NAMALWA (cell line): Measurements from ENCODE around the gene DCTN1.

ENCODE experiments used
- DNase-seq: peaks from one replicate; pipeline ENCODE4 v3.0.0-alpha.2; 2015; ENCODE audit warnings: low spot score

DCTN1 gene

DNA sequence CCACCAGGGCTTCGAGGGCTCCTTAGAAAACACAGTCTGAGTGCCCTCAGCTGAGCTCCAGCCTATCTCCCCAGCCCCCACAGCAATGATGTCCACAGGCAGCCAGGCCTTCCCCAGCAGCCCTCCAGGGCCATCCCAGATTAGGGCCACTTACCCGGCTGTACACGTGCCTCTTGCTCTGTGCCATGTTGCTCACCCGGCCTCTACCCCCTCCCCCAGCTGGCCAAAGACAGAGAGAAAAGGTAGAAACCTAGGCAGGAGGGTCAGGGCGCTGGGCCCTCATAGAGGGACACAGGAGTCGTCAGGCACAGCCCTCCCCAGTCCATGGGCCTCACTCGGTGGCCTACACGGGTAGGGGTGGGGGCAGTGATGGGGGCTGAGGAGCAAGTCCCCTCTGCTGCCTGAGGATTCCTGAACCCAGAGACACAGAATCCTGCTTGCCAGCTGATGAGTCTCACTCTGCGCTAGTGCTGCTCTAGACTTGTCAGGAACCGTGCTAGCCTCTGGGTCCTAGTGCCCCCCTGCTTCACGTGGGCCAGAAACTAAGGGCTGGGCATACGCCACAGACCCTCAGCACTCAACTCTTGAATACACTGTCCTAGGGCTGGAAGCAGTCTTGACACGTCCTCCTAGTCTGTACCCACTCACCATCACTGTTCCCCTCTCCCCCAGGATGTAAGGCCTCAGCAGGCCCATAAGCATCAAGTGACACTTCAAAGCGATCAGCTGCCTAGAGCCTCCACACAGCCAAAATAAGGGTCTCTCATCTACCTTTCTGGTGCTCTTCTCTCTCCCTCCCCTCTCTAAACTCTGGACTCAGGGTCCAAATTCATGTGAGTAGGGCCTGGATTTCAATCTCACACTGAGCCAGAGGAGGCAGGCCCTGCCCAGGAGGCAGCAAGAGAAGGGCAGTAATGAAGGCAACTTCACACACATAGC, at the start of gene DCTN1:
TSS of gene DCTN1 (minus strand) at position 461 of the 939 bp plus-strand sequence. CDS start at position 187, 274 bp downstream.
- DNase-seq, result peak; percentile 20

DNA sequence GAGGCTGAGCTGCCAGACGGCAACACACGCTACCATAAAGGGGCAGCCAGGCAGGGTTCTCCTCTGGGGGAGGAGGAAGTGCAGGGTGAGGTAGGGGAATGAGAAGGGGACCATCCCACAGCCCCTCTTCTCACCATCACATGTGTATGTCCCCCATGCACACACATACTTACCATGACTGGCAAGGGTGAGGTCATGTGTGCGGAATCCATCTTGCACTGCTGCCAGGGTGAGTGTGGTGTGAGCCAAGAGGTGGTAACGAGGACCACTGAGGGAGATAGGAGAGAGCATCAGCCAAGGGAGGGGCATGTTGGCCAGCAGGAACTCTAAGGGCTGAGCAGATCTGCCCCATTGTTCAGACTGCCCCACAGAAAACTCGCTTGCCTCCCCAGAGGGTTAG, 48.6 kb upstream of the DCTN1 start:
- no peak for DNase-seq

DNA sequence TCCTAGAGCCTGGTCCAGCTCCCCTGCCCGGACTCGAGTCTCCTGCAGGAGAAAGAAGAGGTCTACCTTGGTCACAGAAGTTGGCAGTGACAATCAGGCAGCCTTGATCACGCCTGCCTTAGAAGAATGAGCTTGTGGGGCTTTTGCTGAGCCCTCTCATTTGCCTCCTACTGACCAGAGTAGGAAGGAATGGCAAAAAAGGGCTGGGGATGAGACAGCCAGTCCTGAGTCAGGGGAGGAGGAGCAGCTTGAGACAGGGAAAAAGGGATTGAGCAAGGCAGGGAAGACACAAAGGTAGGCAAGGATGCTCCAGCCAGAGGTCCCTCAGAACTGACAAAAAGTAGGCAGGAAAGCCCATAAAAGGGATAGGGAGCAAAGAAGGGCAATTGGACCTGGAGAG, 47.4 kb upstream of the DCTN1 start:
- DNase-seq, result no peak

DNA sequence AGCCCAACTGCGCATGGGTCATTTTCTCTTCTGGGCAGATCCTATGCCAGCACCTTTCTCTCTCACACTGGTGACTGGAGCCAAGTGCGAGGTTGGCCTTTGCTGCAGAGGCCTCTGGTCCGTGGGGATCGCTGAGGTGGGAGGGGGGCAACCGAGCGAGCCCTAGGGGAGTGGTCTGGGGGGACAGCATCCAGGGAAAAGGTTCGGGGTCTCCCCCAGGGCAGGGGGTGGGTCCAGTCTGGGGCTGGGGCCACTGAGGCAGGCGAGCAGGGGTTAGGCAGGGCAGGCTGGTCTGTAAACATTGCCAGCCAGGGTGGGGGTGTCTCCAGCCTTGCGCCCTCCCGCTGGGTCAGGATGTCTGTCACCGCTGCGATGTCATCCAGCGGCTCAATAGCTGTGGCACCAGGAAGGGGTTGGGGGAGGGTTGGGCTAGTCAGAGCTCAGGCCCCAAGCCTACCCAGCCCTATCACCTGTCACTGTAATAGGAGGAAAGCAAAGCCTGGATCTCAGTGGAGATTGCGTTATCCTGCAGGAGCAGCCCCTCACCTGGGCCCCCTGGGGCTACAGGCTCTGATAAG, 46.2 kb upstream of the DCTN1 start:
- DNase-seq, result no peak

DNA sequence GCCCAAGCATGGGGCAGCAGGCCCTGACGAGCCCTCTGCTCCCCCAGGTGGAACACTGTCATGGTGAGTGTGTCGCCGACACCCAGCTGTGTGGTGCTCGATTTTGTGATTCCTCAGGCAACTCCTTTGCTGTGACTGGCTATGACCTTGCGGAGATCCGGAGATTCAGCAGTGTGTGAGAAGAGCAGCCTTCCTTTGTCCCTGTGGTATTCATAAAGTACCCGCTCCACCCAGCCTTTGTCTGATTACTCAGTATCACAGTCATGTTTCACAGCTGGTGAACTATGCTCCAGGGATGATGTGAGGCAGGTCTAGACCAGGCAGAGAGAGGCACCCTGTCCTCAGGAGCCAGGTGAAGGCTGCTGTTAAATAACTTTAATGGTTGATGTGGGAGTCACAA, 45.4 kb upstream of the DCTN1 start:
- DNase-seq, result no peak

DNA sequence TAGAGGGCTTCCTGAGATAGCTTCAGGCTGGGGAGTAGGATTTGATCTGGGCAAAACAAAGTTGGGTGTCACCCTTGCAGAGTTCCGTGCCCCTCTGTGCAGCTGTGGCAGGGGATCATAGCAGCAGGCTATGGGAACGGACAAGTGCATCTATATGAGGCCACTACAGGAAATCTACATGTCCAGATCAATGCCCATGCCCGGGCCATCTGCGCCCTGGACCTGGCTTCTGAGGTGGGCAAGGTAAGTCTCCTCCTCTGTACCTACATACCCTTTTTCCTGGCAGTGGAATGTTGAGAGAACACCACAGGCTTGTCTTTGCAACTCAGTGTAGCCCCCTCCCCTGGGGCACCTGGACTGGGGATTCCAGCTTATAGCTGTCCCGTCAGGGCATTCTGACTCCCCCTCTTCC, 44.9 kb upstream of the DCTN1 start:
- no peak for DNase-seq

DNA sequence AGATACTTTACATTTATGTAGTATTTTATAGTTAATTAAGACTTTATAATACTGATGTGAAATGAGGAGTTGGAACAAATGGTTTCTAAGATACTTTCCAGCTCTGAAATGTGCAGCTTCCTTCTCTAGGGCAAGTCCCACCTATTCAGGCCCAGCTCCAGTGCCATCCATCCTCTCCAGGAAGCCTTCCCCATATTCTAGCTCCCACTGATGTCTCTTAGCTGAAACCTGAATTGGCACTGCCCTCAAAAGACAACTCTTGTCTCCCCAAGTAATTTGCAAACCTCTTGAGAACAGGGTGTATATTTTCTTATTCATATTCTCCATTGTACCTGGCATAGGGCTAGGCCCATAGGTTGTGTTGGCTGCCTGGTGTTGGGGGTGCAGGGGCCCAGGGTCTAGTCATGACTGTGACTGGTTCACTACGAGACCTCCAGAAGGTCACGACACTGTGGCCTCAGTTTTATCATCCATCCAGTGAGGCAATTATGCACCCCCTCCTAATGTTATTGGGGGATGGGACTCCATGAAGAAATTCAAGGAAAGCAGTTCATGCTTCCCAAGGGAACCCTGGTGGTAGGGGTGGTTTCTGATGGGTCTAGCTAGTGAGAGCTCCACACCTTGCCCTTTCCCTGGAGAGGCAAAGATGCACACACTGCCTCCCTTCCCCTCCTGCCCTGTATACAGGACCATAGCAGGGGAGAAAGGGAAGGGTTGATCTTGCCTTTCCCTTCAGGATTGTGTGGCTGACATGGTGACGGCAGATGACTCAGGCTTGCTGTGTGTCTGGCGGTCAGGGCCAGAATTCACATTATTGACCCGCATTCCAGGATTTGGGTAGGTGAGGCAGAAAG, 44.3 kb upstream of the DCTN1 start:
- DNase-seq, result no peak

DNA sequence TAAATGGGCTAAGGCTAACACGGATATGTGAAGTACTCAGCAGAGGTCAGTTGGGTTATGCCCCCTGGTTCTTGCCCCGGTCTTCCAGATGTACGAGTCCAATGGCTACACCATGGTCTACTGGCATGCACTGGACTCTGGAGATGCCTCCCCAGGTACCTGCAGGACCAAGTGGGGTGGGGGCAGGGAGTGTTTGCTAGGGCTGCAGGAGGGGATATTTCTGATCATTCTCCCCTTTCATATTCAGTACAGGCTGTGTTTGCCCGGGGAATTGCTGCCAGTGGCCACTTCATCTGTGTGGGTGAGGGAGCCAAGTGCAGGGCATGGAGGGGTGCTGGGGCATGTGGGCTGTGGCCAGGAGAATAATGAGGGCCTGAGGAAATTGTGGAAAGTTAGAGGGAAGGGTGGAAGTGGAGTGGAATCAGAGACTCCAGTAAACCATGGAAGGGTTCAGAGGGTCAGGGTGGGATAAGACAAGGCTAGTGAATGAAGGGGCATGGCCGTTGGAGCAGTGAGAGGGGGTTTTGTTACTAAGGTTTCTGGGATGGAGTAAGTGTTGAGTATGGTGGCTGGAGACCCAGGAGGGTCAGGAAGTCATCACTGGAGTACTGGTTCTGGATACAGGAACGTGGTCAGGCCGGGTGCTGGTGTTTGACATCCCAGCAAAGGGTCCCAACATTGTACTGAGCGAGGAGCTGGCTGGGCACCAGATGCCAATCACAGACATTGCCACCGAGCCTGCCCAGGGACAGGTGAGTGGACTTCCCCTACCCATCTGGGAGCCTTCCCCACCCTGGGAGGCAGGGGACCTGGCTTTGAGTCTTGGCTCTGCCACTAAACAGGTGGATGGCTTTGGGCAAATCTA, 43.4 kb upstream of the DCTN1 start:
- DNase-seq, result no peak

DNA sequence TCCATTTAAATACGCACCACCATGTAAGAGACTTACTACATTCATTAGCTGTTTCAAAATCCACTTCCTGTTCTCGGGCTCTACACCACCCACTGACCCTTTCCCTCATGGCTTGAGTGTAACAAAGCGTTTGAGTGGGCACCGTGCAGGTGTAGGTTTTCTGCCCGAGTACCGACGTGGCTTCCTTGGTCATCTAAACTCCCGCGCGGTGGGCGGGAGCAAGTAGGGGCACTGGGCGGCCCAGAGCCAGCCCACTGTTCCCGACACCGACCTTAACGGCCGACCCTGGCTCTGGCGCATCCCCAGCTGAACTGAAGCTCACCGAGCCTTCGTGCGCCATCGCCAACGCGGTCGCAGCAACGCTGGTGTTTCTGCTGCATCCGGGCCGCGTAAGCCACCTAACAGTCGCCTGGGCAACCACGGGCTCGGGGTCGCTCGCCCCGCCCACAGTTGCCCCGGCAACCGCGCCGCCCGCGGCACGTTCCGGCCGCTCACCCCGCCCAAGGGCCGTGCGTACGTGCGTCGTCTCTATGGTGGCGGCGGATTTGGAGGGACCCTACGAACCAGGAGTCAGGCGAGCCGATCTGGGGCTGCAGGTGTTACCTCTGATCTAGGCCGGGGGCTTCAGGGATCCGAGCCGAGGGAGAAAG, 41.2 kb upstream of the DCTN1 start, which contains the start of the genes C2orf81 and WDR54:
TSS of gene C2orf81 (minus strand) at position 399 of the 650 bp plus-strand sequence. CDS start at position 340, 59 bp downstream.
TSS of gene WDR54 (plus strand) at position 510 of the 650 bp plus-strand sequence. CDS start 424 bp downstream, outside the sequence.
- peak; percentile 96 for DNase-seq

DNA sequence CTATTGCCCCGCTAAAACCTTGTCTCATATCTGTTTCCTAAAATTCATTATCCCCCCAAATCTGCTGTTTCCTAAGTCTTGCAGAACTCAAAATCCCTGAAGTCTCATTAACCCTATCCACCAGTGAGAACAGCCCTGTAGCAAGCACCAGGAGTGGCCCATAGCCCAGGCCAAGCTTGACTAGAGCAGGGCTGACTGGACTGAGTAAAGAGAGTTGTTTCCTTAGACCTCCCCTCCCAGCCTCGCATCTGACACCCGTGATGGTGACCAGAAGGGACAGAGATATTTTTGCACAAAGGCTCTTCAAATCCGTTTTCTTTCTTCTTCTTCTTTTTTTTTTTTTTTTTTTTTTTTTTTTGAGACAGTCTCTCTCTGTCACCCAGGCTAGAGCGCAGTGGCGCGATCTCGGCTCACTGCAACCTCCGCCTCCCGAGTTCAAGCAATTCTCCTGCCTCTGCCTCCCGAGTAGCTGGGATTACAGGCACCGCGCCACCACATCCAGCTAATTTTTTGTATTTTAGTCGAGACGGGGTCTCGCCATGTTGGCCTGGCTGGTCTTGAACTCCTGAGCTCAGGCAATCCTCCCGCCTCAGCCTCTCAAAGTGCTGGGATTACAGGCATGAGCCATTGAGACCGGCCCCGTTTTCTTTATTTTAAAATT, 40.5 kb upstream of the DCTN1 start:
- DNase-seq, result peak; percentile 21

DNA sequence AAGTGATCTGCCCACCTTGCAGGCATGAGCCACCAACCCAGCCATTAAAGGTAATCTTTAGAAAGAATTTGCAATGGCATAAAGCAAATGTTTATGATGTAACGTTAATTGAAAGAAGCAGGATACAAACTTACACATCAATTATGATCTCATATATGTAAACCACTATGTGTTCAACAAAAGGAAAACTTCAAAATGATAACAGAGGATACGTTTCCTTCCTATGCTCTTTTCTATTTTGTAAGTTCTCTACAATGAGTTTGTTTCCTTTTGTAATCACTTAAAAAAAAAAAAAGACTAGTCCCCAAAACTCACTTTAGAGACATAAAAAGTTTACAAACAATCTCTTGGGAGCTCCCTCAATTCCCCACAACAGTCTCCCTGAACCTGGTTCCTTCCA, 39.9 kb upstream of the DCTN1 start:
- DNase-seq, result no peak

DNA sequence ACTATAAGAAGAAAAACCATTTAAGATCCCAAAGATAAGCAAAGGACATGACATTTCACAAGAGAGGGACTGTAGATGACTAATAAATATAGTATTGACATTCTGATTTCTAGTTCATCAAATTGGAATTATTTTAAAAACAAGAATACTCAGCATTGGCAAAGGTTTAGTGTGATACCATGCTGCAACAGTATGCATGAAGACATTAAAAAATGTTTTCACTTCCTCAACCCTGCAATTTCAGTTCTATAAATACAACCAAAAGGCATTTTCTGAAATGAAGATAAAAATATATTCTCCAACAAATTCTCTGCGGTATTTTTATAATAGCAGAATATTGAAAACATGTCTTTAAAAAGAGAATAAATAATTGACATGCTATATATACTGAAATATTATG, 39.2 kb upstream of the DCTN1 start:
- peak; percentile 28 for DNase-seq

DNA sequence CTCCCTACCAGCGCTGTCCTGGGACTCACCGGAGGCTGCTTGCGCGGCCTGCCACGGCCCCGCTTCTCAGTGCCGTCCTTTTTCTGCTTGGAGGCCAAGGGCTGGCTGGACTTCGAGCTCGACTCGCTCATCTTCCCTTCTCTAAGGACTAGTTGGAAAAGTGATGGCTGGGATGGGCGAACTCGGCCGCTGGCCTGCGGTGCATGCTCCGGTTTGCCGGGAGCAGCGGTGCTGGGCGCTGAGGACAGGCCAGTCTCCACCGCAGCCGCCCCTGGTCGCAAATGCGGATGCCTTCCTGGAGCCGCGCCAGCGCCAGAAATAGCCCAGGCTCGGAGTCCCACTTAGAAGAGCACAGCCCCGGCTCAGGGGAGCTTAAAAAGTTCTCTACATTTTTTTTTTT, 38.2 kb upstream of the DCTN1 start:
- DNase-seq, result no peak

DNA sequence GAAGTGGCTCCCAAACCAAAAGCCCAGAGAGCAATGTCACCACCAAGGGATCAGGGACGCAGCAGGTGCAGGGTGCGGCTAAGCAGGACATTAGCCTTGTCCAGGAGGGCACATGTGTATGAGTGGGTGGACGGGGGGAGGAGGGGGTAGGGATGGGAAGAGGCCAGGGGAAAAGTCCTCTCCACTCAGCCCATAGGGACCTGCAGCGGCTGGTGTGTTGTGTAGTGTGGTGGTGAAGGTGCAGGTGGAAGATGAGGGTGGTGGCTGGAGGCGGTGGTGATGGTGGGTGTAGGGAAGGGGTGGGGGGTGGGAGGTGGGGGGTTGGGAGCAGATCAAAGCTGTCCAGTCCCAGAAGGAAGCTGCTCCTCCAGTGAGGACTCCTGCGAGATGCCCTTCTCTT, 37.7 kb upstream of the DCTN1 start:
- DNase-seq, result no peak

DNA sequence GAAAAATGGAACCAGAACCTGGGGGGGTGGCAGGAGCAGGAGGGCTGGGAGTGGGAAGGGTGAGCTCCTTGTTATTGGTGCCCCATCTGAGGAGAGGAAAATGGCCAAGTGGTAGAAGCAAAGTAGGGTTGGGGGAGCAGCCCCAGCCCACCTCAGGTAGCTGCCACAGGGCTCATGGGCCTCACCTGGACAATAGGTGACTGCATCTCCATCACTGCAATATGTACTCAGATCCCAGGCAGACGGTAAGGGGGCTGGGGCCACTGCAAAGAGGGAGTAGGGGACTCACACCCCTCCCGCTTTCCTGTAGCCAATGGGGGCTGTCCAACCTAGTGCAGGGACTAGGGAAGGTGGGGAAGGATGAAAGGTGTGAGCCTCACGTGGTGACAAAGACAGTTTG, 37.1 kb upstream of the DCTN1 start:
- no peak for DNase-seq

DNA sequence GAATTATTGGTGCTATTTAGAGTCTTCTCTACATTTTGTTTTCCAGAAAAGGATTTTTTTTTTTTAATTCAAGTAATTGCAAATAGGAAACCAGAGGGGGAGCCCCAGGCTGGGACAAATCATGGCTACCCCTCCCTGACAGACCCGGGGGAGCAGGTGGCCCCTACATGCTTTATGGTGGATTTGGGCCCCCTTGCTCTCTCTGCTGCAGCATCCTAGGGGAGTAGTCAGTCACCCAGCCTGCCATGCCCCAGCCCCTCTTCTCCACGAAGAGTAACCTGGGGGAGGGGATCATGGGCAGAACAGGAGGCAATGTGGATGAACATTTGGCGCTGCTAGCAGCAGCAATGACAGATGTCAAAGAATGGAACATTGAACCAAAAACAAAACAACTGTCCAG, 36.7 kb upstream of the DCTN1 start:
- DNase-seq, result peak; percentile 27

DNA sequence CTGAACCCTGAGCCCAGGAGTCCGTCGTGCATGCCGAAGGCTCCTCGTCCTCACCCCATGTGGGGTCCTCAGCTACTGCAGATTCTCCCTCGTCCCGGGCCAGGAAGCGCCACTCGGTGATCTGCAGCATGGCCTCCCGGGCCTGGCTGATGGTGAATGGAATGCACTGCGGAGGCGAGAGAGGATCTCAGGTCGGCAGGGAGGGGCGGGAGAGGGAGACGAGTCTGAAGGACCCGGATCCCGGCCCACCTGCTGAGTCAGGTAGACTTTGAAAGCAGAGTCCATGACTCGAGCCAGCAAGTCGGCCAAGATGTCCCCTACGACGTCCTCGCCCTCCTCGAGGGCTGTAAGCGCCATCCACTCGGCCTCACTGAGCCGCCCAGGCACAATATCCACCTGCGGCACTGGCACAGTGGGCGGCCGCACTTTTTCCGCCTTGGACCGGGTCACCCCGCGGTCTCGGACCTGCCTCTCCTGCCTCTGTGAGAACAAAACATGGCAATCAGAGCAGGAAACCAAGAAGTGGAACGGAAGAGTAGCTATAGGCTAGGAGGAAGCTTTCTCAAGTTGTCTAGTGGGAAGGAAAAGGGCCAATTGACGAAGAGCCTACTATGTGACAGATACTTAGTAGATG, 35.8 kb upstream of the DCTN1 start:
- DNase-seq, result no peak

DNA sequence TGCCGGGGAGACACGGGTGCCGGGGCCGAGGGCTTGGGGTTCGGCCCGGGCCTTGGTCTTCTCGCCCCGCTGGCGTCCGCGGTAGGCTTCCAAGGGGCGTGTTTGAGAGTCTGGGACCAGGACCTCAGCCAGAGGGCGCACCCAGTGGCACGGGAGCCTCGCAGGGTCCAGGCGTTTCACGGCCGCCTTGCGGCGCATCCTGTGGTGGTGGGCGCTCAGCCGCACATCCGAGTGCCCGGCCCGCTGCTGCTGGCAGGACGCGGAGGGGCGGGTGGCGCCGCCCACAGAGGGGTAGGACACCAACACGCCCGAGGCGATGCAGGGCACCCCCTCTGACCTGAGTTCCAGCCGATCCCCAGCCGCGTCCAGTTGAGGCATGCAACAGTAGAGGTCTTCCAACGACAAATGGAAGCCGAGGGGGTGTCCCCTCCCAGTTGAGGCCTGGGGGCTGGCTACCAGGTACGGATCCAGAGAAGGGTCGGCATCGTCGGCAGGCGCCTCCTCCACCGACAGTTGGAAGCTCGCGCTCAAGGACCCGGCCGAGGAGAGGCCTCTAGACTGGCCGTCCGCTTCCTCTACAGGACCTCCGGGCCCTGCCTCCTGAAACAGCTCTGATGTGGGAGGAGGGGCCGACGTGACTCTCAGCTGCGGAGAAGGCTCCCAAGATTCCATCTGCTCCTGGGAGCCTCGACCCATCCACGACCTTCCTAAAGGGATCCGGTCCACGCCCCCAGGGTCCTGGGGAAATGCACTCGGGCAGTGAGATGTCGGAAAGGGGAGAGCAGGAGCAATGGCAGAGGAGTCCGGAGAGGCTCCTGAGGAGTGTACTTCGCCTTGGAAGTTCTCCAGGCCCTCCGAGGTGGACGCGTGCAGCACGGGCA, 35.0 kb upstream of the DCTN1 start:
- DNase-seq, result no peak

DNA sequence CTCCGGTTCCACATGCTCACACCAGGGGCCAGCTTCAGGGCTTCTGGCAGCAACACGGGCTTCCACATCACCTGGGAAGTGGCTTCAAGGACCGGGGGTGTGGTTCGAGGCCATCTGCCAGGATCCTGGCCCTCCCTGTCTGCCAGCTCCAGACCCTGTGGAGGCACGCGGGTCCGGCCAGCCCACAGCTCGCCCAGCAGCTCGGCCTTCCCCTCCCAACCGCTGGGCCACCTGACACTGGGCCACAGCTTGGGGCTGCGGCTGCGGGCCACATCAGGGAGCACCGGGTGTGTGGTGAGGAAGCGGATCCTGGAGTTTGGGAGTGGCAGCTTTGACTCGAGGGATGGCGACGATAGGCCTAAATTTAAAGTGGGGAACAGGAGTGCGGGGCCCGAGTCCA, 34.3 kb upstream of the DCTN1 start:
- no peak for DNase-seq
